GM20431 (cell line): ENCODE measurements around the gene EEIG1.

ENCODE experiments used
- in situ Hi-C: fragments of 300-500 bp; cut with MseI, MboI; formaldehyde crosslinking; loops from one replicate; pipeline ENCODE4 v1.15.0; 2020; ENCODE audit warnings: low sequenced_read_pairs; ENCODE audit not compliant: unreplicated experiment

EEIG1 gene

DNA sequence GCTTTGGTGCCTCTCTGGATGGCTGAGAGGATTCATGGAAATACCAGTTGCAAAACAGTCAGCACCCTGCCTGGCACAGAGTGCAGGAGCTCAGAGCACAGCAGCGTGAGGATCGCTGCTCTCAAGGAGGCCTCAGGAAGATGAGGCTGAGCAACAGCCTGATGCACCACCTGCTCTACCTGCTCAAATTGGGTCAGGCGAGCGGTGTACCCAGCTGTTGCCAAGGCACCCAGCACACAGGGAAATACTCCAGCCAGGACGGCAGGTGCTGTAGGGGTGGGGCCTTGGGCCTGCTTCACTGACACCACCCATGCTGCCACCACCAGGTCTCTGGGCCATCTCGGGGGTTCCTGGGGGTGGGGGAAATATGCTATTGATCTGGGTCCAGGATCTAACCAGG, 4.3 kb downstream of the EEIG1 start:
- in situ Hi-C loops: no loop called here

DNA sequence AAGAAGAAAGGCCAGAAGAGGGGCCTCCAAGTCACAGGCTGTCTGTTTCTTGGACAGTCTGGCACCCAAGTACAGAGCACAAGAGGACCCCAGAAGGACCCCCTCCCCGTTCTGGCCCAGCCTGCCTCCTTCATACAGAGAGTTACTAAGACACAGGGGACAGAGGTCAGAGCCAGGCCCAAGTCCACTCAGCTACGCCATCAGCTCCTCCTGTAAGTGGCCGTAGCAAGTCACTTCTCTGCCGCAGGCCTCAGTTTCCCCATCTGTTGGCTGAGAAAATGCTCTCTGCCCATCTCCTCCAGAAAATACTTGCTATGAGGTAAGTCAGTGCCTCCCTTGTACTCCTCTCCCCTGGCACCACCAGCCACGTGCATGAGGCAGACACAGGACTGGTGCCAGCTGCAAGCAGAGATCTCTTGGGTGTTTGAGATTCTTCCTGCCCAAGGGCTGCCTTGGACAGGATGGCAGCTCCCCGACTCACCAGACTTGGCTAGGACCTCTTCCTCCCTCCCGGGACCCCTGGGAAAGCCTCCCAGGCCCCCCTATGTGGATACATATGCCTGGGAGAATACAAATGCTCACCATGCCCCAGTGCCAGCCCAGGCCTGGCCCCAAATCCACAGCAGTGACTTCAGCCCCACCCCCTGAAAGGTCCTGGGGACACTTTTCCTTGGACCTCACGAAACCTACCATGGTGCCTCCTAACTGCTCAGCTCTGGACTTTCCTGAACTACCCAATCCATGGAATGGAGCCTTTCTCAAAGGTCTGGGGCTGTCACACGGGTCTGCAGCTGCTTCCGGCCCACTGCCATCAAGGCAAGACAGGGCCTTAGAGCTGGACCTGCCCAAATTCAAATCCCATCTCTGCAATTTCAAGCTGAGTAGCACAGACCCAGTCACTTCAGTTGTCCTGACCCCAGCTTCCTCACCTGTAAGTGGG, 5.1 kb downstream of the EEIG1 start:
- in situ Hi-C loops: no loop called here

DNA sequence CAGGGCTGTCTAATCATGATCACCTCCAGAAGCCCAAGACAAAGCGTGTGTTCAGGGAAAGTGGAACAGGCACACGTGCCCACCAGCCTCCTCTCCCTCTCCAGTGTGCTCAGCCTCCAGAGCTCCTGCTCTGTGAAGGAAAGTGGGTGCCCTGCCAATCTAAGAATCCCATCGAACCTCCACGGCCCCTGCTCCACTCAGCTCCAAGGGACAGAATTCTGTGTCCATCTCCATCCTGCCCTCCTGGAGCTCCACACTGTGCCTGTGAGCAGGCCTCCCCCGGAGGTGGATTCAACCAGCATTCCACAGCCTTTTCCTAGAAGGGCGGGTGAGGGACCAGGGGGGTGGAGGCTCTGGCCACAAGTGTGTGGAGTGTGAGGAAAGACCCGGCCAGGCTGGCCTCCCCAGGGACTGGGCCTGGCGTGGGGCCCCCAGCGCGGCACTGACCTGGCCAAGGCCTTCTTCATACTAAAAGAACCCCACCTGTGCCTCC, 6.0 kb downstream of the EEIG1 start:
- in situ Hi-C loops: no loop called here

DNA sequence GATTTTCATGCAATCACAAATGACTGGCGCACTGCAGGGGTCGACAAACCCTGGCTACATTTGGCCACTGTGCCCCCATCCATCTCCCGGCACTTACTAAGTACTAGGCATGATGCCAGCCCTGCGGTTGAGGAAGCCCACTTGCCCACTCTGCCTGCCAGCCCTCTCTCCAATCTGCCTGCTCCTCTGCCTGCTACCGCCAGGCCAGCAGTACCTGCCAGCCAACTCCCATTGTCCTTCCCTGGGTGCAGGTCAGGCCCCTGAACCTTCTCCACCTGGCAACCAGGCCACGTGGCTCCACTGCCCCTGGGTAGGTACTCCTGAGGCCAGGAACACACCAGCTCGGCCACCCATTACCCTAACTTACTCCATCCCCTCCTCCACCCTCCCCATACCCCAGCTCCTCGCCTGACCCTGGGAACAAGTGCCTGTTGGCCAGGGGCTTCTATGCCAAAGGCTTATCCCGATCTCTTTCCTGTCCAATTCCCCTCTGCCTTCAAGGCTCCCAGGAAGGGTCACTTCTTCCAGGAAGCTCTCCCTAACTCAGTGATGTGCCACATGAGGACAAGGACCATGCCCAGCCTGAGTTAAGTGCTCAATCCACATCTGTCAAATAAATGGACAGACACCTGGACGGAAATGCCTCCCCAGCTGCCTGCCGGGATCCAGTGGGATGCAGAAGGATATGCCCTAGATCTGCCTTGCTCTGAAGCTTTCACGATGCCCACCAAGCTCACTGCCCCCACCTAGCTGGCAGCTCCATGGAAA, 6.6 kb downstream of the EEIG1 start:
- in situ Hi-C loops: no loop called here

DNA sequence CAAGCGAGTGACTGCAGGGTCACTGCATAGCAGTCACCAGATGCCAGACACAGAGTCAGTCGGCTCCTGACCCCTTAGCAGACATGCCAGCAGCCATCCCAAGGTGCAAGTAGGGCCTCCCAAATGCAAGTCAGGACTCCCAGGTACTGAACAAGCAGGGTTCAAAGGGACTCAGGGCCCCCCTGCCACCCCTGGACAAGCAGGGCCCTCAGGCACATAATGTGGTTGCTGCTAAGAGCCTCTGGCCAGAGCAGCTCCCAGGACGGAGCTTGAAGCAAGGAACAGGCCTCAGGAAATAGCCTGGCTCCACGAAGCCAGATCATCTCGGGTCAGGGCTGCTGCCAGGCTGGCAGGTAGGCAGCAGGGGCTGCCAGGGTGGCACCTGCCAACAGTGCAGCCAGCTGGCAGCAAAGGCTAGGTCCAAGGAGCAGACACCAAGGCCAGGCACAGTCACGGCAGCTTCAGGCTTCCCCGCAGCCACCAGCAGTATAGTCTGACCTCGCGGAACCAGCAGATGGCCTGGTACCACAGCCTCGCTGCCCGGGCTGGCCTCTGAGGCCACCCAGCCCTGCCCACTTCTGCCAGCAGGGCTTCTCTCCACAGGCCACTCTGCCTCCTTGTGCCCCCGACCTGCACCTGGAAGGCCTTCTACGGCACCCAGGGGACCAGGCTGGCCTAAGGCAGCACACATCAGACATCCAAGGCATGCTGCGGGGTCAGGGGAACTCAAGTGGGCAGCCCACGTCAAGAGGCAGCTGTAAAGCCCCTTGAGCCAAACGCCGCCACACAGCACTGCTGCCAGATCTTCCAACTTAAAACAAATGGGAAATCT, 7.4 kb downstream of the EEIG1 start:
- in situ Hi-C loops: no loop called here

DNA sequence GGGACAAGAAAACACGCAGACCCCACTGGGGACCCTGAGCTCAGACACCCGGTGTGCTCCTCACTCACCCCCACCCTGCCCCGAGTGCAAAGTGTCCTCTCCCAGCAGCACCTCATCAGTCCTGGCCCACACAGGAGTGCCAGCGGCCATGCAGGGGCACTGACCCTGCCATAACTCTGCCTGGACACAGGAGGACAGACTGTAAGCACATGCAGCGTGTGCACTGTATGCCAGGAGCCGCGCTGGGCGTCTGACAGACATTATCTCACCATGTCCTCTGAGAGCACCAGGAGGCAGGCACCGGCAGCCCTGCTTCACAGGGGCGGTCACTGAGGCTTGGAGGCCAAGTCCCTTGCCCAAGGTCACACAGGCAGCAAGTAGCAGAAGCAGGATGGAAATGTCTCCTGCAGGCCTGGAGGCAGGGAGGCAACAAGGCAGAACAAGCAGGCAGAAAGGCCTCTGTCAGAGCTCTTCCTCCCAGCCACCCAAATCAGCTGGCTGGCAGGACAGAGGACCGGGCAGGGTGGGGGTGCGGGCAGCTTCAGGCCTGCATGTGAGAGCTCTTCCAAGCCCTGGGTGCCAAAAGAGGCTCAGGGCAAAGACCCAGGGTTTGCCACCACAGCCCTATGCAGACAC, 8.4 kb downstream of the EEIG1 start:
- in situ Hi-C loops: no loop called here

DNA sequence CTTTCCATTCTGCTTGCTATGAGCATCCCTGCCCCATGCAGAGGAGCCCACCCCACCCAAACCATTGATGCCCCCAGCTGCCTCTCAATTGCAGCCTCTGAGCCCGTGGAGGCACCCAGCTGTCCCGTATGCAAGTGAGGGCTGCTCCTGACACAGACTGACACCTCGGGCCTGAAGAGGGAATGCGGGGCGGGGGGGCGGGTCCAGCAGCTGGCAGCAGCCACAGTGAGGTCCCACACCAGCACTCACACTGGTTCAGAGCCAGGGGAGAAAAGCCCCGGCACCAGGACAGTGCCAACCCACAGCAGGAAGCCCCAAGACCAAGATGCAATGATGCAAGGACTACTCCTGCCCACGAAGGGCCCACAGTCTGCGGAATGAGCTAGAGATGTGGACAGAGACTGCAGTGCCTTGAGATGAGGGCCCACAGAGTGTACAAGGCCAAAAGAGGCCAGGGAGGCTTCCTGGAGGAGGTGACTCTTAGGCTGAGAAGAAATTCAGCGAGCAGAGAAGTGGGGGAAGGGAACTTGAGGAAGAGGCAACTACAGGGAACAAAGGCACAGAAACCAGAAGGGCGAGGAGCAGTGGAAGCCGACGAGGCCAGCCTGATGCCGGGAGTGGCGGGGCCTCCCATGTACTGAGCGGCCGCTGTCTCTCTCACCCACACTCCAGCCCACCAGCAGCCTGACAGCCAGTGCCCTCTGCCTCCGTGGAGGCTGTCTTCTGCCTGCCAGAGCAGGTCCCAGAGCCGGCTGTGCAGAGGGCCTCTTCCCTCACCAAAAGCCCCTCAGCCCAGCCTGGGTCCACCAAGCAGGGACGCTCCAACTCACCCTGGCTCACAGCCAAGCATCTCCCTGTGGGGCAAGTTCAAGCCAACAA, 9.2 kb downstream of the EEIG1 start:
- in situ Hi-C loops: no loop called here

DNA sequence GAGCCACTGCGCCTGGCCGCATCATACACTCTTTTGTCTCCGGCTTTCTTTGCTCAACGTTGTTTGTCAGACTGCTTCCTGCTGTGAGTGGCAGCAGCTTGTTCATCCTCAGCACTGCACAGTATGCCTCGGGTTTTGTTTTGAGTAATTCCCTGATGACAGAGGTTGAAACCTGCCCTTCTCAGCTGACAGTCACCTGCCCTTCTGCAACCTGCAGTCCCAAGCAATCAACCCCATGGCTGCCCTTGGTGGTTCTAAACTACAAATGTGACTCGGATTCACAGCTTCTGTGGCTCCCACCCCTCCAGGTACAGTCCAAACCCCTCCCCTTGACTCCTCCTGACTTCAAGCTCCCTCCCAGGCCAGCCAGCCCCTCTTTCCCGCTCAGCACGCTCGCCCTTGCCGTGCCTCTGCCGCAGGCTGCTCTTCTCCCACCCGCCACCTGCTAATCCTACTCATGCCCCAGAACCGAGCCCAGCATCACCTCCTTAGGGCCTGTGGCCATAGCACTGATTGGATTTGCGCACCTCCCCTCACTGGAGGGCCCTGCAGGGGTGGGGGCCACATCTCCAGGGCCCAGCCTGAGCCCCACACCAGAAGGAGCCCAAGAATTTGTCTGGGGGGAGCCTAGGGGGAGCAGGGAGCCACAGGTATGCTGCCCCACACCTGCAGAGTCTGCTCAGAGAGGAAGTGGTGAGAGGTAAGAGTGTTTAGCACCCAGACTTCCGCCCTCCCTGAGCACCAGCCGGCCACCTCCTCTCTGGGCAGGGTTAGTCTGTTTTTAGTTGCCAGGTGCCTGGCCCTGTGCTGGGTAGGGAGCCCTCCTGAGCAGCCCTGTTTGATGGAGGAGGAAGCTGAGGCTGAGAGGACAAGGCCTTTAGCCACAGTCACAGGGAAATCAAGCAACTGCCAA, 10.1 kb downstream of the EEIG1 start:
- in situ Hi-C loops: no loop called here

DNA sequence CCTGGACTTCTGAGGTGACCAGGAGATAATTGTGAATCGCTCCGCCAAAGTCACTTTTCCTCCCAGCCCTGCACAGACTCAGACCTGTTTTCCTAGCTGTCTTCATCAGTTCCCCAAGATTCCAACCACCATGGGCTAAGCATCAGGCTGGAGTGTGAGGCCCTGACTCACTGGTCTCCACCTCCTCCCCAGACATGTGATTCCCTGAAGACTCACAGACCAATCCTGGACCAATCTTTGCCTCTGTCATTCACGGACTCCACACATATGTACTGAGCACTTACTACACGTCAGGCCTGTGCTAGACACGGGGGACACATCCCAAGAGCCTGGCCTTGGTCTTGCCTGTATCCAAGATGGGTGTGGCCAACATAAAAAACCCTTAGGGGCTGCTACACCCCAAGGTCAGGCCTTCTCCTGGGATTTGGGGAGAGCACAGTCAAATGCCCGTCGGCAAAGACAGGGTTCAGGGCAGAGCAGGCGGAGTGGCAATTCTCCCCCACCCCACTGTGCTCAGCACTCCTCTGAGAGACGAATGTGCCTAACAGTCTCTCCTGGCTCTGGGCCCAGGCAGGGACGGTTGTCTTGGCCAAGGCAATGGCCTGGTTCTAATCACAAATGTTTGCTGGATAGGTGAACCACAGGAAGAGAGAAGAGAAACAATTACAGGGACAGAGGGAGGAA, 11.9 kb downstream of the EEIG1 start:
- in situ Hi-C loops: no loop called here

DNA sequence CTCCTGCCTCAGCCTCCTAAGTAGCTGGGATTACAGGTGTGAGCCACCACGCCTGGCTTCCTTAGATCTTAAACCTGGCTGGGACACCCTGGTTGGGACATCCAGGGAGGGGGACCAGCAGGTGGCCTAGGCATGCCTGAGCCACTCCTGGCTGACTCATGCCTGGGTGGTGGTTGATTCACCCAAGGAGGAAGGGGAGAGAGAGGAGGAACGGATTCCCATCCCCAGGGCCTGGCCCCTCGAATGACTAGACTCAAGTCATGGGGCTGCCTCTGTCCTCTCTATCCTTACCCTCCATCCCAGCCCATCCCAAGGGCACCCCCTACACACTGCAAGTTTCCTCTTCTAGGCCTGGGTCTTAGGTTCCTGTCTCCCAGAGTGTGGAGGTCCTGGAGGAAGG, 12.7 kb downstream of the EEIG1 start:
- in situ Hi-C loops: no loop called here

DNA sequence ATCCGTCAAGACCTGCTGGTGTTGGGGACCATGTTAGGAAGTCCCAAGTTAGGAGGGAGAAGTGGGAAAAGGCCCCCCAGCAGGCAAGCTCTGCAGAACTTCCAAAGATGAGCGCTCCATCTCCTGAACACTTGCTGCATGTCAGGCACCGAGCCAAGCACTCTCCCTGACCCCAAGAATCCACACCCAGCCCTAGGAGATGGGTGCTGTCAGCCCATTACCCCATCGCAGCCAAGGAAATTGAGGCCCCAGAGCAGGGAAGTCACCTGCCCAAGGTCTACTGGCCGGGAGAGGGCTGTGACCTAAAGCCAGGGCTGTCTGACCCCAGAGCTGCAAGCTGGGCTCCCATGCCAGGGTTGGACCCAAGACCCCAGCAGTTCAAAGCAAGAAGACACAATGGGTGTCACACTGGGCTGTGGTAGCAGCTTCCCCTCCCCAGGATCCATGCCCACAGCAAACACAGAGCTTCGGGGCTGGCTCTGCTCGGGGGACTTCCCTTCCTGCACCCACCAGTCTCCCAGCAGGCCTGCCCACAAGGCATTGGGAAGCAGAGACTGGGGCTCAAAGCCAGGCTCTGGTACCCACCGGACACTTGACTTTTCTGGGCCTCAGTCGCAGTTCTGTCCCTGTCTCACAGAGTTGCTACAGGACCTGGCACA, 13.5 kb downstream of the EEIG1 start:
- in situ Hi-C loops: no loop called here

DNA sequence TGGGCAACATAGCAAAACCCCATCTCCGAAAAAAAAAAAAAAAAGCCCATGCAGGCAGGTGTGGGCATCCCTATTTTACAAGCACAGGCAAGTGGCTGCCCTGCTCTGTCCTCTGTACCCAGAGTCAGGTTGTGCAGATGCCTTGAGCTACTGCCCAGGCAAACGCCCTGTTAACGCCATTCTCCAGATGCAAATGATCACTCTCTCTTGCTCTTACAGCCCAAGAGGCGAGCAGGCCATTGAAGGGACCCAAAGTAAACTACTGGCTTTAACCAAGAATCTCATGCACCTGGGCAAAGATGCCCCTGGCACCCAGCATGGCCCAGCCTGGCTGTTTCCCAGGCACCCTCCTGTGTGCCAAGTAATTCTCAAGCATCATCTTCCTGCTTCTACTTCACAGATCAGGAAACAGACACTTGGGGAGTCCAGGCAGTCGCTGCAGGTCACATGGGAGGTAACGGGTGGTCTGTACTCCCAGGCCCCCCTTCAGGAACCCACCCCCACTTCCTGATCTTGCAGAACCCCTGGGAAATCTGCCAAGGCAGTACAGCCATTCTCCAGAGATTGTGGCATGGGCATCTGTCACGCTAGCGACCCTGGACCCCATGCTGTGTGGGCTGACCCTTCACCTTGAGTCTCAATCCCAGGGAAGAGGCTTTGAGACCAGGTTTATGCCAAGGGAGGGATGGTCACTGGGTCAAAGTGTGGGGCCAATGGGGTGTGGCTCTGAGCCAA, 14.2 kb downstream of the EEIG1 start:
- in situ Hi-C loops: no loop called here

DNA sequence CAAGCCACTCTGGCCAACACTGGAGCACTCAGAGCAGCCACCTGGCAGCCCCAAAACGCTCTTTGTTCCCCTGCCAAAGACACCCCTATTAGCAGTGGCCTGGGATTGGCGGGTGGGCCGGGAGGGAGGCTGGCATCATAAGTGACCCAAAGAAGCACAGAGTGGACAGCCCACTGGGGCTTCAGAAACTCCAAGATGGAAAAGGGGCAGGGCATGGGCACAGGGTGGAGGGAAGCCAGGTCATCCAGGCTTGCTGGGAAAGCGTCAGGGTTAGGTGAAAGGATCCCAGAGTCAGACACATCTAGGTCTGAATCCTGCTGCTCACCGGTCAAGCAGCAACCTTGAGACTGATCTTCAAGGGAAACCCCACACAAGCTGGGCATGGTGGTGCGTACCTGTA, 14.8 kb downstream of the EEIG1 start:
- in situ Hi-C loops: no loop called here

DNA sequence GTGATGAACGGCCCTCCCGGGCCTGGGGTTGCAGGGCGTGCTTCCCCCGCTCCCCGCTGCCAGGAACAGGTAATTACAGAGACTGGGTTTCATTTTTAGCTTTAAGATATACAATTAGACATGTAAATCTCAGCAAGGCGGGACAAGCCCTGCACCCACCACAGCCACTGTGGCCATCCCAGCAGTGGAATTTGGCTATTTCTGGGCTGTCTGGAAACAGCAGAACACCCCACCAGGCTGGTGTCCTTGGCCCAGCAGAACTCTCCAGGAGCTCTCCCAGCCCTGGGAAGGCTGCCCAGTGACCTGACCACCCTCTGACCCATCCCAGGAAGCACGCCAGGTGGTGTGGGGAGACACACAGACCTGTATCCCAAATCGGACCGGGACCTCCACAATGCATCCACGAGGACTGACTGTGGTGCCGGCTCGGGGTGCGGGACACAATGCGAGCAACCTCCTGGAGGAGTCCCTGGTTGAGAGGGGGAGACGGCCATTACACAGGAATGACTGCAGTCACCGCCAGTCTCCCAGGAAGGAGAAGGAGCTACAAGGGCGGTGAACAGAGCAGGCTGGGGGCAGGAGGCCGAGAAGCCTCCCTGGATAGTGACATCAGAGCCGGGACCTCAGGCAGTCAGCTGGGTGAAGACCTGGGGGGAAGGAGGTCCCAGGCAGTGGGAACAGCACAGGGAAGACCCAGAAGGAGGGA, 17.3 kb downstream of the EEIG1 start:
- in situ Hi-C loops: no loop called here

DNA sequence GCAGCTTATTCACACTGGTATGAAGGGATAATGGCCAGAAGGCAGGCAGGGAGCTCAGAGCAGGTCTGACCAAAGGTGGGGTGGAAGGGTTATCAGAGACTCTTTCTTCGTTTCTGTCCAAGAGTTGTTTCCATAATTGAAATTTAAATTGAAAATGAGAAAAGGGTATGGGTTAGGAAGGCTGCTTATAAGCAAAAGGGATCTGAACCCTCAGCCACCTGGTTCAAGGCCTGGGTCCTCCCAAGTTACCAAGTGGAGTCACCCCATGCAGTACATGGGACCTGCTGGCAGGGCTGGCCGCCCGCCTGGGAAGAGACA, 17.8 kb downstream of the EEIG1 start:
- in situ Hi-C loops: no loop called here

DNA sequence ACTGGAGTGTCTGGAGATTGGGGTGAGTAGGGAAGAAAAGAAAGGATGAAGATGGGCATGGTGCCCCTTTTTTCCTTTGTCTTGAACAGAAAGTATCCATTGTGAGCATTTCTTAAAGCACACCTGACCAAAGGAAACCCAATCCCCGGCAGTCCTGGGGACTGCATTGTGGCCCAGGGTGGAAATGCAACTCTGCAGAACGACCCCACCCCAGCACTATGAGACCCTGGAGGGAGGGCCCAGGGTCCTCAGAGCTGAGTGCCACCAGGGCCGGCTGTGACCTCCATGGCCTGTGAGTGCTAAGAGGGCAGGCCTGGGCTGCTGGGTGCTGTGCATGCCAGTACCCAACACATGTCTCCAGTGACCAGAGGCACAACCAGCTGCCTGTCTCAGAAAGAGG, 18.5 kb downstream of the EEIG1 start:
- in situ Hi-C loops: no loop called here
